Fibroblast of villous mesenchyme (primary cell): ENCODE data around the gene THSD4. TPM values are rescaled to one million over a fixed set of nuclear protein-coding genes. Genes with fewer than 3 reads are reported as not detected.

Experiments used
- DNase-seq: peaks from one replicate; pipeline ENCODE4 v3.0.0-alpha.2; 2010; ENCODE audit warnings: low read depth
- H3K4me3 ChIP-seq: 2 replicates; pipeline ENCODE4 v1.5.1; 2011; ENCODE audit warnings: low read depth, mild to moderate bottlenecking, low read length
- CTCF ChIP-seq: IDR thresholded peaks from 2 replicates; pipeline ENCODE4 v1.5.1; 2012; ENCODE audit warnings: low read depth, mild to moderate bottlenecking, low read length; ENCODE audit not compliant: insufficient read depth
- total RNA-seq: library from RNA; depleted of rRNA; stranded (reverse); fragments of >200 nt; gene quantifications from 2 replicates; pipeline ENCODE4 v1.2.3, GENCODE V29; 2012

THSD4 gene
- total RNA-seq, 1 donor, result 76.4 TPM

GRCh38 chr15:71806452-71806931 lies 691.2 kb downstream of the THSD4 start:
- TF ChIP-seq CTCF, result no peak
- no peak overlapping the region for H3K4me3 ChIP-seq
- DNase-seq, result peak; percentile 42

- H3K4me3 ChIP-seq, result no peak overlapping the region
- no peak for TF ChIP-seq CTCF
- DNase-seq, result no peak
These were observed 691.9 kb downstream of the THSD4 start for GRCh38 chr15:71807125-71807629.

GRCh38 chr15:71807691-71808091 lies 692.4 kb downstream of the THSD4 start:
- DNase-seq, result no peak
- no peak overlapping the region for H3K4me3 ChIP-seq
- TF ChIP-seq CTCF, result no peak

GRCh38 chr15:71808311-71809020 lies 693.2 kb downstream of the THSD4 start:
- TF ChIP-seq CTCF, result no peak
- DNase-seq, result no peak
- no peak overlapping the region for H3K4me3 ChIP-seq

GRCh38 chr15:71809346-71809745 lies 694.1 kb downstream of the THSD4 start:
- H3K4me3 ChIP-seq, result no peak overlapping the region
- TF ChIP-seq CTCF, result no peak
- no peak for DNase-seq

GRCh38 chr15:71810256-71811035 lies 695.2 kb downstream of the THSD4 start, which contains the start of gene NR2E3:
TSS of gene NR2E3 (plus strand) at chr15:71810554. CDS start at chr15:71810744, 190 bp downstream.
- no peak within 1 kb of the TSS for H3K4me3 ChIP-seq
- DNase-seq, result no peak
- TF ChIP-seq CTCF, result no peak
